GM18507 (cell line): ENCODE measurements around the gene PROM1.

ENCODE experiments used
- DNase-seq: peaks from one replicate; pipeline ENCODE4 v3.0.0; 2011; ENCODE audit warnings: low read depth; ENCODE audit not compliant: insufficient read length; ENCODE audit errors: extremely low spot score
- FAIRE-seq: peaks from 2 replicates; lab custom pipeline; 2011; peaks lifted over from hg19 to GRCh38; lab: Jason Lieb, UNC

PROM1 gene

GRCh38 chr4:16111533-16111932 lies 27.7 kb upstream of the PROM1 start:
- FAIRE-seq (no peak), DNase-seq (no peak)

DNA sequence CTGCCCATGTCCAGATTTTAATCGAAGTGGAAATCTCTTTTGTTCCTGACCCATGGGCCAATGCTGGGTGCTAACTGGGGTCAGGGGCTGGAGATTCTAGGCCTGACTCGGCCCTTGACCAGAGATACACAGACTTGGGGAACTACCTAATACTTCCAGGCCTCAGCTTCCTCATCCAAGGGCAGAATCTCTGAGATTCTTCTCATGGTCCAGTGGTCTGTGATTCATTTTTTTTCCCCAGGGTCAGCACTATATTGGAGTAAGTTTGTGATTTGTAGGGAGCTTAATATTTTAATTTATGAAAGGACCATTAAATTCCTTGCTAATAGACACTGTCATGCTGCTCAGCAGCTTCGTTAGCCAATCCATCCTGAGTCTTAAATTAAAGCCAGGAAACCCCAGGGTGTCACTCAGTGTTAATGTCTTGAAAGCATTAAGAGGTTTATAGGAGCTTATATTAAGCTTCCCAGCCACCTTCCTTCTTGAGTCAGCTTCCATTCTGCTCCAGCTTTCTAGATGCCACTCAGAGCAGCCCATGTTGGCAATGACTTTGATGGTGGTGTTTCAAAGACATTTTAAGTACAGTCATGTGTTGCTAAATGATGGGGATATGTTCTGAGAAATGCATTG lies 27.0 kb upstream of the PROM1 start:
- DNase-seq = no peak
- FAIRE-seq = no peak

DNA sequence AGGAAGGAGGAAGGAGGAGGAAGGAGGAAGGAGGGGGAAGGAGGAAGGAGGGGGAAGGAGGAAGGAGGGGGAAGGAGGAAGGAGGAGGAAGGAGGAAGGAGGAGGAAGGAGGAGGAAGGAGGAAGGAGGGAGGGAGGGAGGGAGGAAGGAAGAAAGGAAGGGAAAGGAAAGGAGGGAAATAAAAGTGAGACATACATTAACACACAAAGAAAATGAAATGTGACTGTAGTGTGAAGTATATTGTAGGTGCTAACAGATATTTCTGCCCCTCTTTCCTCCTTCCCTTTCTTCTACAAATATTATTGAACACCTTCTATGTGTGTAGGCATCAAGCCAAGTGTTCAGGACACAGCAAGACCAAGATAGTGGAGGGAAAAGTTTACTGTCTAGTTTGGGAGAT lies 26.4 kb upstream of the PROM1 start:
- FAIRE-seq (no peak), DNase-seq (no peak)

GRCh38 chr4:16109256-16109655 lies 25.4 kb upstream of the PROM1 start:
- FAIRE-seq = no peak
- DNase-seq = no peak

GRCh38 chr4:16106956-16107355 lies 23.1 kb upstream of the PROM1 start:
- DNase-seq = no peak
- FAIRE-seq = no peak

DNA sequence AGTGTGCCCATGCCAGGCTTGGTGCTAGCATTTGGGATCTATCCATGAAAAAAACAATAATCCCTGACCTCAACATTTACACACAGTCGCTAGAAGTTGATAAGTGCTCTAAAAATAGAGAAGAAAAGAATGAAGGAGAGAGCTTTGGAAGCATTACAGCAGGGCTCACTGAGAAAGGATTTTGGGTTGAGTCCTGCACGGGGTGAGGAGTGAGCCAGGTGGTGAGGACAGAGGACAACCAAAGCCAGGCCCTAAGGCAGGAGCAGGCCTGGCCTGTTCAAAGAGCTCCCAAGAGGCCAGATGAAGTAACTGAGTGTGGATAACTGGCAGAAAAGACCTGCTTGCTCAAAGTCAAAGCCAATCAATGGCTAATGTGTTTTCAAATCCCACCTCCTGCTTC lies 20.7 kb upstream of the PROM1 start:
- DNase-seq (no peak), FAIRE-seq (no peak)

GRCh38 chr4:16102356-16102755 lies 18.5 kb upstream of the PROM1 start:
- FAIRE-seq = no peak
- DNase-seq = no peak

DNA sequence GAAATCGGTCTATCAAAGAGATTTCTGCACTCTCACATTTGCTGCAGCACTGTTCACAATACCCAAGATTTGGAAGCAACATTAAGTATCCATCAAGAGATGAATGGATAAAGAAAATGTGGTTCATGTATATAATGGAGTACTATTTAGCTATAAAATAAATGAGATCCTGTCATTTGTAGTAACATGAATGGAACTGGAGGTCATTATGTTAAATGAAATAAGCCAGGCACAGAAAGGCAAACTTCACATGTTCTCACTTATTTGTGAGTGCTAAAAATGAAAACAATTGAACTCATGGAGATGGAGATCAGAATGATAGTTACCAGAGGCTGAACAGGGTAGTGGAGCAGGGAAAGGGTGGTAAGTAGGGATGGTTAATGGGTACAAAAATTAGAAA lies 17.0 kb upstream of the PROM1 start:
- FAIRE-seq = no peak
- DNase-seq = no peak

- no peak for FAIRE-seq
- no peak for DNase-seq
Observed at GRCh38 chr4:16092682-16093319, 9.0 kb upstream of the PROM1 start.

GRCh38 chr4:16090096-16090705 lies 6.4 kb upstream of the PROM1 start:
- no peak for FAIRE-seq
- DNase-seq = no peak

DNA sequence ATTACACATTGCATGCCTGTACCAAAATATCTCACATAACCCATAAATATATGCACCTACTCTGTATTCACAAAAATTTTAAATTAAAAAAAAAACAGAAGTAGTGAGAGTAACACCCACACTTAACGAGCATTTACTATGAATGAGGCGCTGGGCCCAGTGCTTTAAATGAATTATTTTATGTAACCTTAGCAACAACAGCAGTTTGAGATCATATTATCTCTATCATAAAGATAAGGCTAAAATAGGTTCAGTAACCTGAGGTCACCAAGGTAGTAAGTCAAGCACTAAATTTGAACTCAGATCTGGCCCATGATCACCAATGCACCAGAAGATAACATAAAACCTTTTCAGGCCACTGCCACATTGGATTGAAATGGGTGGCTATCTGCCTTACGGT lies 5.3 kb upstream of the PROM1 start:
- DNase-seq (no peak), FAIRE-seq (no peak)

DNA sequence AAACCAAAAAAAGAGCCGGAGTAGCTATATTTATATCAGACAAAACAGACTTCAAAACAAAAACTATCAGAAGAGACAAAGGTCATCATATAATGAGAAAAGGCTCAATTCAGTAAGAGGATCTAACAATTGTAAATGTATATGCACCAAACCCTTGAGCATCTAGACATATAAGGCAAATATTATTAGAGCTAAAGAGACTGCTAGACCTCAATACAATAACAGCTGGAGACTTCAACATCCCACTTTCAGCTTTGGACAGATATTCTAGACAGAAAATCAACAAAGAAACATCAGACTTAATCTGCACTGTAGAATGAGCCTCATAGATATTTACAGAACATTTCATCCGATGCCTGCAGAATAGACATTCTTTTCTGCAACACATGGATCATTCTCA lies 4.8 kb upstream of the PROM1 start:
- no peak for FAIRE-seq
- no peak for DNase-seq

- DNase-seq (no peak), FAIRE-seq (no peak)
Observed at GRCh38 chr4:16085822-16086221, 2.0 kb upstream of the PROM1 start.

GRCh38 chr4:16082426-16083240 lies 1.2 kb downstream of the PROM1 start:
- DNase-seq (no peak), FAIRE-seq (no peak)

- DNase-seq (no peak), FAIRE-seq (no peak)
Observed at GRCh38 chr4:16082041-16082425, 1.8 kb downstream of the PROM1 start.

- DNase-seq = no peak
- FAIRE-seq = peak; percentile 50
Observed at GRCh38 chr4:16079046-16079445, 4.8 kb downstream of the PROM1 start.

GRCh38 chr4:16078195-16078760 lies 5.5 kb downstream of the PROM1 start:
- FAIRE-seq (no peak), DNase-seq (no peak)

GRCh38 chr4:16077786-16078185 lies 6.0 kb downstream of the PROM1 start:
- FAIRE-seq (no peak), DNase-seq (no peak)

GRCh38 chr4:16075975-16076757 lies 7.7 kb downstream of the PROM1 start:
- DNase-seq (no peak), FAIRE-seq (no peak)
